Inferior parietal cortex (tissue), 1 donor: ENCODE data around the gene INSM1.

Experiments
- DNase-seq: peaks from one replicate; pipeline ENCODE4 v3.0.0-alpha.2; 2016; ENCODE audit errors: extremely low spot score

The INSM1 gene

GRCh38 chr20:20362774-20363433 lies 5.0 kb upstream of the INSM1 start:
- DNase-seq: no peak

- no peak for DNase-seq
These were observed 4.5 kb upstream of the INSM1 start for GRCh38 chr20:20363434-20363798.

- no peak for DNase-seq
These were observed 3.9 kb upstream of the INSM1 start for GRCh38 chr20:20363799-20364592.

GRCh38 chr20:20364593-20365479 lies 3.1 kb upstream of the INSM1 start:
- DNase-seq: no peak

- no peak for DNase-seq
These were observed 2.3 kb upstream of the INSM1 start for GRCh38 chr20:20365480-20366161.

GRCh38 chr20:20366551-20366875 lies 1.4 kb upstream of the INSM1 start:
- DNase-seq: no peak

- DNase-seq: no peak
These were observed 879 bp upstream of the INSM1 start for GRCh38 chr20:20366876-20367574.

GRCh38 chr20:20368418-20369249 lies 730 bp downstream of the INSM1 start:
- DNase-seq: no peak

- no peak for DNase-seq
These were observed 1.6 kb downstream of the INSM1 start for GRCh38 chr20:20369250-20370093.

- DNase-seq: no peak
These were observed 2.2 kb downstream of the INSM1 start for GRCh38 chr20:20370094-20370575.

GRCh38 chr20:20371083-20371482 lies 3.2 kb downstream of the INSM1 start:
- no peak for DNase-seq

GRCh38 chr20:20371681-20372080 lies 3.8 kb downstream of the INSM1 start:
- no peak for DNase-seq

- DNase-seq: no peak
These were observed 5.2 kb downstream of the INSM1 start for GRCh38 chr20:20373091-20373571.

- no peak for DNase-seq
These were observed 8.0 kb downstream of the INSM1 start for GRCh38 chr20:20375862-20376261.

GRCh38 chr20:20386192-20386591 lies 18.3 kb downstream of the INSM1 start:
- DNase-seq: no peak

- no peak for DNase-seq
These were observed 22.5 kb downstream of the INSM1 start for GRCh38 chr20:20390393-20390792.

- no peak for DNase-seq
These were observed 23.2 kb downstream of the INSM1 start for GRCh38 chr20:20391115-20391514.

- no peak for DNase-seq
These were observed 23.9 kb downstream of the INSM1 start for GRCh38 chr20:20391766-20392165.
